PFSK-1 (cell line): ENCODE results near the gene LCN1.

Experiments
- FOXP2 ChIP-seq: optimal IDR thresholded peaks from 2 replicates; pipeline ENCODE3; 2011; ENCODE audit warnings: borderline replicate concordance, control low read depth, inconsistent platforms; ENCODE audit not compliant: insufficient read depth; ENCODE audit errors: extremely low read length, extremely low read depth
- POLR2AphosphoS5 ChIP-seq: IDR thresholded peaks from 2 replicates; pipeline ENCODE4 v1.6.1; 2012; ENCODE audit warnings: low read depth, mild to moderate bottlenecking, control low read depth, low read length, moderate library complexity
- SIN3A ChIP-seq: IDR thresholded peaks from 2 replicates; pipeline ENCODE4 v1.6.1; 2012; ENCODE audit warnings: mild to moderate bottlenecking, low read length, moderate library complexity, borderline replicate concordance; ENCODE audit not compliant: insufficient read depth
- TAF1 ChIP-seq: IDR thresholded peaks from 2 replicates; pipeline ENCODE4 v1.6.1; 2012; ENCODE audit warnings: low read length, control low read depth, borderline replicate concordance; ENCODE audit not compliant: insufficient read depth
- TF ChIP-seq, protein P1 (sequence below), 2 experiments: IDR thresholded peaks; 2 replicates each; pipeline versions ENCODE4 v1.6.1 to v1.8.0; 2011 to 2012; ENCODE audit warnings: low read depth in 2 of 2, low read length in 2 of 2, control low read depth in 1 of 2, inconsistent platforms in 1 of 2, mild to moderate bottlenecking in 1 of 2, moderate library complexity in 1 of 2; ENCODE audit not compliant: insufficient read depth in 1 of 2

GRCh38 chr9:135503371-135504261 is 17.6 kb upstream of the LCN1 start:
- TF ChIP-seq TAF1, result no peak
- TF ChIP-seq POLR2AphosphoS5, result 0 out of 2 replicates have a peak, but pooled peaks have one; percentile 20
- no peak for TF ChIP-seq SIN3A
- TF ChIP-seq, protein P1, sequence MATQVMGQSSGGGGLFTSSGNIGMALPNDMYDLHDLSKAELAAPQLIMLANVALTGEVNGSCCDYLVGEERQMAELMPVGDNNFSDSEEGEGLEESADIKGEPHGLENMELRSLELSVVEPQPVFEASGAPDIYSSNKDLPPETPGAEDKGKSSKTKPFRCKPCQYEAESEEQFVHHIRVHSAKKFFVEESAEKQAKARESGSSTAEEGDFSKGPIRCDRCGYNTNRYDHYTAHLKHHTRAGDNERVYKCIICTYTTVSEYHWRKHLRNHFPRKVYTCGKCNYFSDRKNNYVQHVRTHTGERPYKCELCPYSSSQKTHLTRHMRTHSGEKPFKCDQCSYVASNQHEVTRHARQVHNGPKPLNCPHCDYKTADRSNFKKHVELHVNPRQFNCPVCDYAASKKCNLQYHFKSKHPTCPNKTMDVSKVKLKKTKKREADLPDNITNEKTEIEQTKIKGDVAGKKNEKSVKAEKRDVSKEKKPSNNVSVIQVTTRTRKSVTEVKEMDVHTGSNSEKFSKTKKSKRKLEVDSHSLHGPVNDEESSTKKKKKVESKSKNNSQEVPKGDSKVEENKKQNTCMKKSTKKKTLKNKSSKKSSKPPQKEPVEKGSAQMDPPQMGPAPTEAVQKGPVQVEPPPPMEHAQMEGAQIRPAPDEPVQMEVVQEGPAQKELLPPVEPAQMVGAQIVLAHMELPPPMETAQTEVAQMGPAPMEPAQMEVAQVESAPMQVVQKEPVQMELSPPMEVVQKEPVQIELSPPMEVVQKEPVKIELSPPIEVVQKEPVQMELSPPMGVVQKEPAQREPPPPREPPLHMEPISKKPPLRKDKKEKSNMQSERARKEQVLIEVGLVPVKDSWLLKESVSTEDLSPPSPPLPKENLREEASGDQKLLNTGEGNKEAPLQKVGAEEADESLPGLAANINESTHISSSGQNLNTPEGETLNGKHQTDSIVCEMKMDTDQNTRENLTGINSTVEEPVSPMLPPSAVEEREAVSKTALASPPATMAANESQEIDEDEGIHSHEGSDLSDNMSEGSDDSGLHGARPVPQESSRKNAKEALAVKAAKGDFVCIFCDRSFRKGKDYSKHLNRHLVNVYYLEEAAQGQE (IDR thresholded peaks at IDR 0.05; ENCODE audit: insufficient read depth in 1 of 2, low read depth in 2 of 2, low read length in 2 of 2), result no peak
- no peak for TF ChIP-seq FOXP2
